ENCODE measurements around the gene GABRB1. TPM values are rescaled to one million over a fixed set of nuclear protein-coding genes. Genes with fewer than 3 reads are reported as not detected.

Gene GABRB1
- total RNA-seq, 4 donors from 2014 or later: 0.24 TPM; not detected in 3

DNA sequence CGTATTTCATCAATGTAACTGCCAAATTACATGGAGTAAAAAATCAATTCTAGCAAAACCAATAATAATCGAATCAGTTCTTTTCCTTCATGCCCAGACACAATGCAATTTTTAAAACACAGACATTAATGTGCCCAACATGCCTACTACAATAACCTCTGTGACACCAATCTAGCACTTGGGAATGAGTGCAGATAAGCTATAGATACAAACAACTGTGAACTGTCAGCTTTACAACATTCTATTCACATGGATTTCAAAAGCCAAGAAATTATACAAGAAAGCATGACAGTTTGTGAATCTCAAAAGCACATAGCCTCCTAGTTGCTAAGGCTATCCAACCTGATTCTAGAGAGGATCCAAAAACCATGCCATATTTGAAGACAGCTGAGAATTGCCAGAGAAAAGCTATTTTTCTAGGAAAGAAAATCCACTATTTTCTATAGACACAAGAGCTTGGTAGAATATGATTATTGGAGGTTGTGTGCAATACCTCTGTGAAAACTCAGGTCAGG is 351.5 kb downstream of the GABRB1 start:
- Histone ChIP-seq H3K4me3 (replicated peaks in 1 of 3) (no peak overlapping the region), H3K36me3 (no peaks in the 10 kb centered on the region), H3K27ac (no peak overlapping the region), H3K4me1 (no peaks in the 10 kb centered on the region), H3K9me3 (no peaks in the 10 kb centered on the region), H3K27me3 (no peaks in the 10 kb centered on the region)
- no peak for DNase-seq
- TF ChIP-seq, protein P1, sequence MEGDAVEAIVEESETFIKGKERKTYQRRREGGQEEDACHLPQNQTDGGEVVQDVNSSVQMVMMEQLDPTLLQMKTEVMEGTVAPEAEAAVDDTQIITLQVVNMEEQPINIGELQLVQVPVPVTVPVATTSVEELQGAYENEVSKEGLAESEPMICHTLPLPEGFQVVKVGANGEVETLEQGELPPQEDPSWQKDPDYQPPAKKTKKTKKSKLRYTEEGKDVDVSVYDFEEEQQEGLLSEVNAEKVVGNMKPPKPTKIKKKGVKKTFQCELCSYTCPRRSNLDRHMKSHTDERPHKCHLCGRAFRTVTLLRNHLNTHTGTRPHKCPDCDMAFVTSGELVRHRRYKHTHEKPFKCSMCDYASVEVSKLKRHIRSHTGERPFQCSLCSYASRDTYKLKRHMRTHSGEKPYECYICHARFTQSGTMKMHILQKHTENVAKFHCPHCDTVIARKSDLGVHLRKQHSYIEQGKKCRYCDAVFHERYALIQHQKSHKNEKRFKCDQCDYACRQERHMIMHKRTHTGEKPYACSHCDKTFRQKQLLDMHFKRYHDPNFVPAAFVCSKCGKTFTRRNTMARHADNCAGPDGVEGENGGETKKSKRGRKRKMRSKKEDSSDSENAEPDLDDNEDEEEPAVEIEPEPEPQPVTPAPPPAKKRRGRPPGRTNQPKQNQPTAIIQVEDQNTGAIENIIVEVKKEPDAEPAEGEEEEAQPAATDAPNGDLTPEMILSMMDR (IDR thresholded peaks at IDR 0.05): no peak
- TF ChIP-seq POLR2A (IDR thresholded peaks at IDR 0.05): no peak
- WGBS, 2 donors: 82 to 93% methylated on average over 2 of the region's 2 CpGs
- intact Hi-C loops (cut with DNase I): loop anchor here (10.0 kb wide), 1 partner anchor 538 kb away; no protein-coding TSS in a partner anchor

- H3K4me1 ChIP-seq: no peaks in the 10 kb centered on the region
- 3 to 4% methylated on average over 4 of the region's 4 CpGs for WGBS, 2 donors
- no peaks in the 10 kb centered on the region for H3K36me3 ChIP-seq
- intact Hi-C loops (cut with DNase I): loop anchor here (10.0 kb wide), 1 partner anchor 539 kb away; no protein-coding TSS in a partner anchor
- no peak overlapping the region for H3K27ac ChIP-seq
- no peak overlapping the region for H3K4me3 ChIP-seq (replicated peaks in 1 of 3)
- no peaks in the 10 kb centered on the region for H3K9me3 ChIP-seq
- DNase-seq: no peak
- H3K27me3 ChIP-seq: no peaks in the 10 kb centered on the region
- TF ChIP-seq, protein P1 (IDR thresholded peaks at IDR 0.05): peak in 4 of 6 experiments; percentile 16 to 69 (median 64)
- TF ChIP-seq POLR2A (IDR thresholded peaks at IDR 0.05): no peak
These were observed 352.6 kb downstream of the GABRB1 start for GRCh38 chr4:47383829-47384427.

GRCh38 chr4:47386146-47386545 is 354.8 kb downstream of the GABRB1 start:
- no peak for DNase-seq
- H3K27me3 ChIP-seq: no peaks in the 10 kb centered on the region
- H3K4me3 ChIP-seq (replicated peaks in 1 of 3): no peak overlapping the region
- no peaks in the 10 kb centered on the region for H3K36me3 ChIP-seq
- 71 to 87% methylated on average over 1 of the region's 1 CpG for WGBS, 2 donors
- H3K27ac ChIP-seq: no peak overlapping the region
- TF ChIP-seq, protein P1 (IDR thresholded peaks at IDR 0.05): no peak
- no peak for TF ChIP-seq POLR2A (IDR thresholded peaks at IDR 0.05)
- no peaks in the 10 kb centered on the region for H3K4me1 ChIP-seq
- intact Hi-C loops (cut with DNase I): loop anchor here (10.0 kb wide), 1 partner anchor 541 kb away; no protein-coding TSS in a partner anchor
- H3K9me3 ChIP-seq: no peaks in the 10 kb centered on the region

GRCh38 chr4:47386561-47387235 is 355.3 kb downstream of the GABRB1 start:
- no peak for TF ChIP-seq POLR2A (IDR thresholded peaks at IDR 0.05)
- TF ChIP-seq, protein P1 (IDR thresholded peaks at IDR 0.05): no peak
- Histone ChIP-seq H3K4me3 (replicated peaks in 1 of 3) (no peak overlapping the region), H3K36me3 (no peaks in the 10 kb centered on the region), H3K27me3 (no peaks in the 10 kb centered on the region), H3K4me1 (no peaks in the 10 kb centered on the region), H3K27ac (no peak overlapping the region), H3K9me3 (no peaks in the 10 kb centered on the region)
- no peak for DNase-seq
- intact Hi-C loops (cut with DNase I): loop anchor here (10.0 kb wide), 1 partner anchor 542 kb away; no protein-coding TSS in a partner anchor
- 77 to 82% methylated on average over 2 of the region's 2 CpGs for WGBS, 2 donors

Measured in thyroid gland (tissue), 4 donors.